Astrocyte of the spinal cord (primary cell): ENCODE measurements around the gene E2F6.

ENCODE experiments used
- DNase-seq: peaks from one replicate; pipeline ENCODE4 v3.0.0; 2011; ENCODE audit warnings: low read depth, low spot score
- H3K4me3 ChIP-seq: 2 replicates; pipeline ENCODE4 v1.5.1; 2011; ENCODE audit warnings: low read depth, mild to moderate bottlenecking, low read length, moderate library complexity
- CTCF ChIP-seq: IDR thresholded peaks from 2 replicates; pipeline ENCODE4 v1.5.1; 2012; ENCODE audit warnings: low read depth, mild to moderate bottlenecking, low read length, inconsistent platforms
- in situ Hi-C: cut with HindIII; loops from 2 replicates; pipeline ENCODE4 v1.10.0; 2017; ENCODE audit warnings: low sequenced_read_pairs

E2F6 gene

DNA sequence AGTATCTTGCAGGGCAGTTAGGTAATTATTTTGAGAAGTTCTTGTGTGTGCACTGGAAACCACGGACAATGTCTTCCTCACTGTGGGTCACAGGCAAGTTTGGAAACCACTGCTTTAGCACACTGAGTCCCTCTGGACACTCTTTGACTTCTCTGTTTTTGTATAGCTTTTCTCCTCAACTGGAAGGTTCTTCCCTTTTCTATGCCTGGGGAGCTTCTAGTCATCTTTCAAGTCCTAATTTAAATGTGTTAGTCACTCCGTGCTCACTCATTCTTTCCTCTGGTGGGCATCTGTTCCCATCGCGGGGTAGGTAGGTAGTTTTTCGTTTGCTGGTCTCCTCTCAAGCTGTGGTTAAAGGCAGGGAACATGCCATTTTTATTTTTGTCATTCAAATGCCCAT is 32.1 kb downstream of the E2F6 start:
- H3K4me3 ChIP-seq: no peak overlapping the region
- TF ChIP-seq CTCF: no peak
- in situ Hi-C loops: no loop called here
- DNase-seq: no peak

DNA sequence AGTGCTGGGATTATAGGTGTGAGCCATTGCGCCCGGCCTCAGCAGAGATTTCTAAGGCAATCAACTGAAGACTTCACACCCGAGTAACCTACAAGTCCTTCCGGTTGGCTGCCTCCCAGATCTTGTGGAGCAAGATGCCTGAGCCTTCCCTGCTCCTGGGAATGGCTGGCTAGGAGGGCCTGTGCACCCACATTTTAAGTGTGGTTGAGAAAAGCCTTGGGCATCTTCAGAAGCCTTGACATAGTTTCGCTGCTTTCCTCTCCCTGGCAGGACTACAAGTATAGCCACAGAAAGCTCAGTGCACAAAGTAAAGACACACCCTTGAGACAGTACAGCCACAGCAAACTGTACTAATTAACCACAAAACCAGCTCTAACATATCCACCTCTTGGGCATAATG is 35.2 kb downstream of the E2F6 start:
- in situ Hi-C loops: no loop called here
- TF ChIP-seq CTCF: no peak
- DNase-seq: no peak
- no peak overlapping the region for H3K4me3 ChIP-seq

DNA sequence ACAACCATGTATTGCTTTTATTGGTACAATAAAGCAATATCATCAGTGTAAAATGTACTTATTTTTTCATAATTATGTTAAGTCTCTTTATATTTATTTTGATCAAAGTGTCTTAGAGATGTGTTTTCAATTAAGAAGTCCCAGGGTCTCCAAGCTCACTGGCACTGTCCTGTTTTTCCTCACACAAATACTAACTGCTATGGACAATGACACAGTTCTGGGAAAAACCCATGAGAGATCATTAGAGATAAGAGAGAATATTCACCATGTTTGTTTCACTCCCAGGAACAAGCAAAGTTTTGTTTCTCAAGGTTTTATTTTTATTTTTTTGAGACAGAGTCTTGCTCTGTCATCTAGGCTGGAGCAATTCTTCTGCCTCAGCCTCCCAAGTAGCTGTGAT is 38.7 kb downstream of the E2F6 start:
- no peak for TF ChIP-seq CTCF
- no peak for DNase-seq
- no peak overlapping the region for H3K4me3 ChIP-seq
- in situ Hi-C loops: no loop called here

DNA sequence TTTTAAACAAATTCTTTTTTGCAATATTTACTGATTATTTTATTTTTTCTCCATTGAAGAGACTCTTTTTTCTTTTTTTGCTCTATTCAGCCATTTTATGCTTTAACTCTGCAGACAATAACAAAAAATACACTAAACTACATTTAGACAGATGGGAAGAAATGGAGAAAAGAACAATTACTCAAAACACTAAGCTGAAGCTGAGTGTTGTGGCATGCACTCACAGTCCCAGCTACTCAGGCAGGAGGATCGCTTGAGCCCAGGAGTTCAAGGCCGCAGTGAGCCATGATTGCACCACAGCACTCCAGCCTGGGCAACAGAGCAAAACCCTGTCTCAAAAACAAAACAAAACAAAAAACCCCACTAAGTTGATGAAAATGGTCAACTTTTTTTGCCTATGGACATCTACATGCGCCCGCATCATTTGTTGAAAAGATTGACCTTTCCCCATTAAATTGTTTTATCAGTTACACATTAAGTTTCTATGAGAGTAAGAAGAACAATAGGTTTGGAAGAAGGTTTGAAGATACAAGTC is 43.0 kb downstream of the E2F6 start:
- in situ Hi-C loops: no loop called here
- no peak for TF ChIP-seq CTCF
- no peak for DNase-seq
- no peak overlapping the region for H3K4me3 ChIP-seq

DNA sequence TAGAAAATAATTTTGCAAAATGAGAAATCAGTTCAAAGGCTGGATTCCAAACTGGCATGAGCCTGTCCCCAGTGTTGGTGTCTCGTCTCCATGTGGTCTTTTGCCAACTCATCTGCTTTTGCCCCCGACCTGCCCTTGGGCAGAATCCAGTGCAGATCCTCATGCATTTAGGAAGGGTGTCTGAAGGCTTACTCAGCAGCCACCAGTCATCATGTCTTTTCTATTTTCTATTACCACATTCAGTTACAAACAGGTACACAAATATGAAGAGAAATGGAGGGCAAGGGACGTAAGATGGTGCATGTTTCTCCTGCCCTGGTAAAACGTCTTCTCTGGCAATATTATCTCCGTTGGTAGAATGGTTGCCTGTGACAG is 43.5 kb downstream of the E2F6 start:
- no peak for DNase-seq
- in situ Hi-C loops: no loop called here
- TF ChIP-seq CTCF: no peak
- H3K4me3 ChIP-seq: no peak overlapping the region

DNA sequence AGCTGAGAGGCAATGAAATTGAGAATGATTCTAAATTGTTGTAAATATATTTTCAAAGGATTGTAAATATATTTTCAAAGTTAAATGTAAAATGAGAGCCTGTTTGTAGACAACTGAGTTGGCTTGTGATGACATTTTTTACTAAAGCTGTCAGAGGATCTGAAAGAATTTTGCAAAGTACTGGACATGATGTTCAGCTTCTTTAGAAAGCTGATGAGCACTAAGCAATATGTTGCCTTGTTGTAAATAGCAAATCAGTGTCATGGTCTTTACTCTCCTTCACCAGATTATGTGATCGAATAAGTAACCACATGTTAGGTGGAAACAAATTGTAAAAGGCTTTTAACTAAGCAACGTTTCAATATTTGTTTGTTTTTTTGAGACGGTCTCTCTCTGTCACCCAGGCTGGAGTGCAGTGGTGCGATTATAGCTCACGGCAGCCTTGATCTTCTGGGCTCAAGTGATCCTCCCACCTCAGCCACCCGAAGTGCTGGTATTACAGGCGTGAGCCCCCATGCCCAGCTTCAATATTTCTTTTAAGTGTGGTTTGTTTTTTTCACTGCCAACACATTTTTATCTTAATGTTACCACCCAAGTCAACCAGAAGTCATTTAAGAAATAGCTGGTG is 44.0 kb downstream of the E2F6 start:
- in situ Hi-C loops: no loop called here
- DNase-seq: no peak
- no peak for TF ChIP-seq CTCF
- no peak overlapping the region for H3K4me3 ChIP-seq
